GM21423 (cell line): ENCODE data around the gene KHK.

Experiments used
- ATAC-seq: cut with Tn5 transposase; IDR thresholded peaks from one replicate; pipeline ENCODE4 v1.9.1; 2021; ENCODE audit warnings: mild to moderate bottlenecking, moderate library complexity; ENCODE audit not compliant: unreplicated experiment

KHK gene

GRCh38 chr2:27080603-27080936, 6.0 kb upstream of the KHK start:
- ATAC-seq, result no peak

GRCh38 chr2:27081984-27082772, 4.4 kb upstream of the KHK start:
- ATAC-seq, result no peak

GRCh38 chr2:27082773-27083409, 3.7 kb upstream of the KHK start:
- ATAC-seq, result no peak

- ATAC-seq, result no peak
These were observed 2.9 kb upstream of the KHK start for GRCh38 chr2:27083410-27084296.

GRCh38 chr2:27084297-27085061, 2.1 kb upstream of the KHK start:
- ATAC-seq, result no peak

GRCh38 chr2:27085062-27085672, 1.4 kb upstream of the KHK start:
- ATAC-seq, result no peak

- ATAC-seq, result no peak
These were observed 891 bp upstream of the KHK start for GRCh38 chr2:27085673-27086089.

- ATAC-seq, result peak; percentile 79
These were observed 365 bp upstream of the KHK start for GRCh38 chr2:27086090-27086723.

- no peak for ATAC-seq
These were observed 1.3 kb downstream of the KHK start for GRCh38 chr2:27087823-27088410.

- no peak for ATAC-seq
These were observed 2.1 kb downstream of the KHK start for GRCh38 chr2:27088634-27089033.

GRCh38 chr2:27089111-27089954, 2.8 kb downstream of the KHK start:
- ATAC-seq, result no peak

- ATAC-seq, result no peak
These were observed 5.4 kb downstream of the KHK start for GRCh38 chr2:27091746-27092695.

- ATAC-seq, result no peak
These were observed 6.3 kb downstream of the KHK start for GRCh38 chr2:27092696-27093429.

GRCh38 chr2:27093430-27094352, 7.1 kb downstream of the KHK start:
- no peak for ATAC-seq

- no peak for ATAC-seq
These were observed 7.9 kb downstream of the KHK start for GRCh38 chr2:27094353-27094984.

- ATAC-seq, result no peak
These were observed 8.8 kb downstream of the KHK start for GRCh38 chr2:27095427-27095744.
